HG02970 (cell line): ENCODE measurements around the gene PPP5C.
"Not testable (repeated sequence)": the region's sequence is repeated elsewhere in the genome, so short reads cannot be mapped to it uniquely, and the experiment has no call there.

ENCODE experiments used
- ATAC-seq: cut with Tn5 transposase; IDR thresholded peaks from one replicate; pipeline ENCODE4 v1.9.1; 2021; ENCODE audit warnings: mild to moderate bottlenecking, moderate library complexity, moderate number of reproducible peaks; ENCODE audit not compliant: unreplicated experiment, low FRiP score

Gene PPP5C

DNA sequence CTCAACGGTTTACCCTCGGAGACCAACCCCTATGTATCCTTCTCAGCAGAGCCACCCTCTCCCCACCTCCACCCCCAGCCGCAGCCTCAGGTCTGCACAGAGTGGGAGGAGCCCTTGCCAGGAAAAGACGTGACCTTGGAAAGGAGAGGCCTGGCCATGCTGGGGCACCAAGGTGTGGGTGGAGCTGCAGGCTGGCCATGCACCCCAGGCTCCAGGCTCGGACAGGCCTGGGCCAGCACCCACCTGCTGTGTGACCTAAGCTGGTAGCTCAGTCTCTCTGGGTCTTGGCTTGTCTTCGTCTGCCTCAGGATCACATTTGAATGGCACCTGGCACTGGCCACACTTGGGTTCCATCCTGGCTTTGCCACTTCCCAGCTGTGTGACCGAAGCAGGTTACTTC, 37.0 kb downstream of the PPP5C start:
- ATAC-seq: no peak

DNA sequence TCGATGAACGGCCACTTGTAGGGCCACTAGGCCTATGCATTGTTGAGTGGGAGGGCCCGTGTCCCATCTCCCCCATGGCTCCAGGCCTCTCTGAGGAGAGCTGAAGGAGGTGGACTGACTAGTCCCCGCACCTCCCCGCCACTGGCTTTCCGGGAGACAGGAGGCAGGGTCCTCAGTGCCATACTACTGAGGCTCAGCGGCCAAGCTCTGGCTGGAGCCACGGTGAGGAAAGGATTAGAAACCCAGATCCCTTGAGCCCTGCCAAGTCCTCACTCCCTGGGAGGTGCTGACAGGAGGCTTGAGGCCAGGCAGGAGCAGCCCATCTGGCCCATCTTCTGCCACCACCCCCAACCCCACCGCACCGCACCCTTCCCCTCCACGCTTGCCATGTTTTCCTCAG, 37.5 kb downstream of the PPP5C start:
- ATAC-seq: no peak

DNA sequence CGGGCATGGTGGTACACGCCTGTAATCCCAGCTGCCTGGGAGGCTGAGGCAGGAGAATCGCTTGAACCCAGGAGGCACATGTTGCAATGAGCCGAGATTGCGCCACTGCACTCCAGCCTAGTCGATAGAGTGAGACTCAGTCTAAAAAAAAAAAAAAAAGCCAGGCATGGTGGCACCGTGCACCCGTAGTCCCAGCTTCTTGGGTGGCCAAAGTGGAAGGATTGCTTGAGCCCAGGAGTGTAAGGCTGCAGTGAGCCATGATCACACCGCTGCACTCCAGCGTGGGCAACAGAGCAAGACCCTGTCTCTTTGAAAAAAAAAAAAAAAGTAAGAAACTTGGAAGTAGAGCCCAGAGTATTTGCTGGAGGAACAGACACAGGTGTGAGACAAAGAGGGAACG, 38.7 kb downstream of the PPP5C start:
- no peak for ATAC-seq

DNA sequence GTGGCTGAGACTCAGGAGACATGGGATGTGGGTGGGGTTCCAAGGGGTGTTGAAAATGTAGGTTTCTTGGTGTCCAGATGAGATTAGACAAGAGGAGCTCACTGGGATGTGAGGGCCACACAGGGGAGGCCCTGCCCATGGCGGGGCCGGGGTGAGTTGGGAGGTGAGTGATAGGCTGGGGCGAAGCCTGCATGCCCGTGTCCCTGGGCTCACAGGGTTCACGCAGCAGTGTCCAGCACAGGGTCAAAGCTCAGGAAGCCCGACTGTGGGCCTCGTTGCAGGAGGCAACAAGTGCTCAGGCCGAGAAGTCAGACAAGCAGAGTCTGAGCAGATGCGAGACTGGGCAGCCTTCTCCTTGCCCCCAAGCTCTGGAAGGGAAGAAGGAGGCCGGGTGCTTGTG, 39.3 kb downstream of the PPP5C start:
- ATAC-seq: no peak

DNA sequence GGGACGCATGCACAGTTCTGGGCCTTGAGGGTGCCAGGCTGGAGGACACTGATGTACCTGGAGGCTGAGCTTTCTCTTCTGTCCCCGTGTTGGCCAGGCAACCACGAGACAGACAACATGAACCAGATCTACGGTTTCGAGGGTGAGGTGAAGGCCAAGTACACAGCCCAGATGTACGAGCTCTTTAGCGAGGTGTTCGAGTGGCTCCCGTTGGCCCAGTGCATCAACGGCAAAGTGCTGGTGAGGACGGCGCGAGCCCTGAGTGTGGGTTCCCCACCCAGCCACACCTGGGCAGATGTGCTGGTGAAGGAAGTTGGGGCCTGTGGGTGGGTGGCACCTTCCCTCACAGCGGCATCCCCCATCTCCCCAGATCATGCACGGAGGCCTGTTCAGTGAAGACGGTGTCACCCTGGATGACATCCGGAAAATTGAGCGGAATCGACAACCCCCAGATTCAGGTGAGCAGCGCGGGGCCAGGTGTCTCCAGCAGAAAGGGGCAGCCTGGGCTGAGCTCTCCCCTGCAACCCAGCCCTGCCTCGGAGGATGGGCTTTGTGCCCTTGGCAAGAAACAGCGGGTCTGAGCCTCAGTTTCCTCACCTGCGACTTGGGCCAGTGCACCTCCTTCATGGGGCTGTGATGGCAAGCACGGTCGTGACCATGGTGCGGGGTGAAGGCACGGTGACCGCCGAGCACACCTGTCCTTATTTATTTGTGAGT, 40.3 kb downstream of the PPP5C start:
- ATAC-seq: no peak

DNA sequence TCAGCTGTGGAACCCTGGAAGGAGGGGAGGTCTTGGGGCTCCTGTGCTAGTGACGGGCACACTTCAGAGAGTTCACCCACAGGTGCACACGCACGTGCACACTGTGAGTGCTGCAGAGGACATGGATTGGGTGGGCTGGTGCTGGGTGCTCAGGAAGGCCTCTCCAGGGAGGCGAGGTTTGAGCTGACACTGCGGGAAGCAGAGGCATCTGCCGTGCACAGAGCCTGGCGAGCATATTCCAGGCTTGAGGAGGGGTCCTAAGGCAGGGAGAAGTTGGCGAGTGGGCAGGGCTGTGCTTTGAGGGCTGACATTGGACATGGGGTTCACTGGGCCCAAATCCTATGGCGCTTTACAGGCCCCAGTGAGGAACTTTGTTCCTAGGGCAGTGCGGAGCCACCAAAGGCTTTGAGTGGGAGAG, 40.8 kb downstream of the PPP5C start:
- ATAC-seq: no peak

DNA sequence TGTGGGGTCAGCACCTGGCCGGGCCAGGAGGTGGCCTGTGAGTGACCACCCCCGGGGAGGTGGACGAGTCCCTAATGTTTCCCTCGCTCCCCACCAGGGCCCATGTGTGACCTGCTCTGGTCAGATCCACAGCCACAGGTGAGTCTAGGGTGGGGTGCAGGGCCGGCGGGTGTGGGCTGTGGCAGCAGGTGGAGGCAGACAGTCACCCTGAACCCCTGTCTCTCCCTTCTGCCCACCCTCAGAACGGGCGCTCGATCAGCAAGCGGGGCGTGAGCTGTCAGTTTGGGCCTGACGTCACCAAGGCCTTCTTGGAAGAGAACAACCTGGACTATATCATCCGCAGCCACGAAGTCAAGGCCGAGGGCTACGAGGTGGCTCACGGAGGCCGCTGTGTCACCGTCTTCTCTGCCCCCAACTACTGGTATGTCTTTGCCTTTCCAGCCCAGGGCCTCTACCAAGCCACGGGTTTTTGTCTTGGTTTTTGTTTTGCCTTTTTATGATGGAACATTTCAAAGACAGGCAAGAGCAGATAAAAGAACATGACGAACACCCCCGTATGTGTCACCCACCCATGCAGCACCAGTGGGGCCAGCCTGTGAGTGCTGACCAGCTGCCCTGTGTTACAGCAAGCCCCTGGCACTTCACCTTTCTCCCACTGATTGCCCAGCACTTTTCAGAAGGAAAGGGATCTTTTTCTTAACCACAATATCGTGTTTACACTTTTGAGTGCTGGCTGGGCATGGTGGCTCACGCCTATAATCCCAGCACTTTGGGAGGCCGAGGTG, 41.6 kb downstream of the PPP5C start:
- ATAC-seq: no peak

DNA sequence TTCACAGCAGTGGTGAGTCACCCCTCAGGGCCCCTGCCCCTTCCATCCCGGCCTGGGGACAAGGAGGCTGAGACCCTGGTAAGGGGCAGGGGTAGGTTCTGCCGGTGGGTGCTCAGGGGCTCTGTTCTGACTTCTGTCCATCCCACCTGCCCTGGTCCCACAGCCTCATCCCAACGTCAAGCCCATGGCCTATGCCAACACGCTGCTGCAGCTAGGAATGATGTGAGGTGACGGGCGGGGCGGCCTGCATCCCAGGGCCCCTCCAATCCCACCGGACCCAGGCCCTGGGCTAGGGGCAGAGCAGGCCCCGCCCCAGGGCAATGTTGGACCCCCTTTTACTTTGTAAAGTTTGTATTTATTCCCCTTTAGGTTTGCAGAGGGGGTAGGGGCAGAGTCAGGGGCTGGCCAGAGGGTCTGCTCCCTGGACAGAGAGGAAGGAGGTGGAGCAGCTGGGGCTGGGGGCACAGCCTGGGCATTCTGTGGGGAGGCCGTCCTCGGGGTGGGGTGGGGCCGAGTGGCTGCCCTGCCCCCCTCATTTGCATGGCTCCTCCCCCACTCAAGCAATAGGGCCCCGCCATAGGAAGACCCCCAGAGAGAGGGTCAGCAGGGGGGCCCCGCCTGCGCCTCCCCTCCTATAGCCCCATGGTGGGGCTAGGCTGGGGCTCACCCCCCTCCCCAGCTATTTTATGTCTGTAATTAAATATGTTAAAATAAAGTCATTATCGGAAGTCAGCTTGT, 43.4 kb downstream of the PPP5C start:
- no peak for ATAC-seq

DNA sequence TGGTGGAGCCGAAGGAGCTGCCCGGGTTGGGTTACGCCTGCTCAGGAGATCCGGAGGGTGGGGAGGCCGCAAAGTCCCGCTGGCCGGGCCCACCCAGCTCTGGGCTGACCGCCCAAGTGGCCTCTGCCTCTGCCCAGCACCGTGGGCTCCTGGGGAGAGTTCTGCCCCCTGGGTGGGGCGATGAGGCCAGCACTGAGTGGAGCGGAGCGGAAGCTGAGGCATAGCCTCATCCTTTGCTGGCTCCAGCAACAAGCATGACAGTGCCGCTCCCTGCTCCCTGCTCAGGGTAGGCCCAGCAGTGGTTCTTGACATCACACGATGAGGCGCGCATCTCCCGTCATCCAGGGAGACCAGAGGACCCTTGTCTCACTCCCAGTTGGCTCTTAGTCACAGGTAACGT, 44.0 kb downstream of the PPP5C start:
- ATAC-seq: no peak

DNA sequence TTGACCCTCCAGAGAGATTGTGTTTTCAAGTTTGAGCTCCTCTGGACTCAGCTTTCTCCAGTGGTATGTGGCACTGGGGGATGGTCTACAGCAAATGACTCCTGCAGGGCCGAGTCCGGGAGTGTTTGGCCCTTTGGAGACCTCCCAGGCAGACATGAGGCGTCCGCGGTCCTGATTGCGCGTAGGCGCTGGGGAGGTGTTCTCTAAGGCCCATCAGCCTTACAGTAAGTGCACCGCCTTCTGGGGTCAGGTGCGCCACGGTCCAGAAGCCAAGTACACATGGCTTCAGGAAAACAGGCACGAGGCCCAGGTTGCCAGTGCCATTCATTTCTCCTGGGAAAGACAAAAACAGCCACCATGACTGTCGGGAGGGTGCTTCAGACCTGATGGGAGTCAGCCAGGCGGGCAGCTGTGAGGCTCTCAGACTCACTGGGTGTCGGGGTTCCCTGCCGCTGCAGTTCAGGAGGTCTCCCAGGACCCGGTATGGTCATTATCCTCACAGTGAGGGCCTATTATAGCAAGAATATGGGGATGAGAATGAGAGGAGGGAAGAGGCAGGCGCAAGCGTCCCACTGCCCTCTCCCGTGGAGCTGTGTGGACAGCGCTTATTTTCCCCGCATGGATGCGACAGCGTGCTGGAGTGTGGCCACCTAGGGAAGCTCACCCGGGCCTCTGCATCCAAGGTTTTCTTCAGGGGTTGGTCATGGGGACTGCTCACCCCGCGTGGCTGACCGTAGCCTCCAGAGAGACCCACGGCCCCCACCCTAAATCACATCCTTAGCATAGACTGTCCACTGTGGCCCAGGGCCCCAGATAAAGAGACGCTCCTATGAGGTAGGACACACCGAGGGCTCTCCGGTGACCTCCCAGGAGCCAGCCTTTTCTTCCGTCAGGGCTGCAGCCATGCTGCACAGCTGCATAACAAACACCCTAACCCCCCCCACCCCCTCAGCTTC, 44.7 kb downstream of the PPP5C start:
- ATAC-seq: no peak

DNA sequence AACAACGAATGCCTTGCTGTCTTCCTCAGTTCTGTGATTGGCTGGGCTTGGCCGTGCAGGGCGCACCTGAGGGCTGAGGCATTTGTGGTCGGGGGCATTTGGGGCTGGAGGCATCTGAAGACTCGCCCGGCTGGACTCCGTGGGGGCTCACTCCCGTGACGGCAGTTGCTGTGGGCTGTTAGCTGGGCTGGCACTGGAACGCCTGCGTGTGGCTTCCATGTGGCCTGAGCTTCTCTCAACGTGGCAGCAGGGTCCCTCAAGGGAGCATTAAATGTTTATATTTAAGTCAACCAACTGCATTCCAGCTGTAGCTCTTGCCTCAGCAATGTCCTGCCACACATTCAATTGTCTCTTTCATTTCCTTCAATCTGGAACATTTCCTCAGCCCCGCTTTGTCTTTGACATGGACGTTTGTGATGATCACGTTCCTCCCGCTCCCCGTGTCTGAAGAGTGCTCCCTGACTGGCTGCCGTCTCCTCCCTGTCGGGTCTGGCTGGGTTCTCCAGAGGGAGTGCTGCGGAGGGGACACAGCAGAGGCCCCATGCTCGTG, 45.4 kb downstream of the PPP5C start:
- no peak for ATAC-seq

DNA sequence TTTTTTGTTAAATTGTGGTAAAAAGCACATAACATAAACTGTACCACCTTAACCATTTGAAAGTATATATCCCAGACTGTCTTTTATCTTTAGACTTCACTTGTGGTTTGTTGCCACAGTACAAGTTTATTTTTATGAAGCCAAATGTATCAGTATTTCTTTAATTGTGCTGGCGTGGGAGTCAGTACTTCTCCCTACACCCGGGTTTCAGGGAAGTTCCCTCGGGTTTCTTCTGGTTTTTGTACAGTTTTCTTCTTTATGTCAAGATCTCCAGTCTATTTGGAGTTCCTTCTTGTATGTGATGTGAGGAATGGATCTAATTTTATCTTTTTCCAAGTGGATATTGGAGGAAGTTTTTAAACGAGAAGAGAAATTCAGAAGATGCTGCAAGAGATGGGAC, 46.0 kb downstream of the PPP5C start:
- ATAC-seq: no peak

DNA sequence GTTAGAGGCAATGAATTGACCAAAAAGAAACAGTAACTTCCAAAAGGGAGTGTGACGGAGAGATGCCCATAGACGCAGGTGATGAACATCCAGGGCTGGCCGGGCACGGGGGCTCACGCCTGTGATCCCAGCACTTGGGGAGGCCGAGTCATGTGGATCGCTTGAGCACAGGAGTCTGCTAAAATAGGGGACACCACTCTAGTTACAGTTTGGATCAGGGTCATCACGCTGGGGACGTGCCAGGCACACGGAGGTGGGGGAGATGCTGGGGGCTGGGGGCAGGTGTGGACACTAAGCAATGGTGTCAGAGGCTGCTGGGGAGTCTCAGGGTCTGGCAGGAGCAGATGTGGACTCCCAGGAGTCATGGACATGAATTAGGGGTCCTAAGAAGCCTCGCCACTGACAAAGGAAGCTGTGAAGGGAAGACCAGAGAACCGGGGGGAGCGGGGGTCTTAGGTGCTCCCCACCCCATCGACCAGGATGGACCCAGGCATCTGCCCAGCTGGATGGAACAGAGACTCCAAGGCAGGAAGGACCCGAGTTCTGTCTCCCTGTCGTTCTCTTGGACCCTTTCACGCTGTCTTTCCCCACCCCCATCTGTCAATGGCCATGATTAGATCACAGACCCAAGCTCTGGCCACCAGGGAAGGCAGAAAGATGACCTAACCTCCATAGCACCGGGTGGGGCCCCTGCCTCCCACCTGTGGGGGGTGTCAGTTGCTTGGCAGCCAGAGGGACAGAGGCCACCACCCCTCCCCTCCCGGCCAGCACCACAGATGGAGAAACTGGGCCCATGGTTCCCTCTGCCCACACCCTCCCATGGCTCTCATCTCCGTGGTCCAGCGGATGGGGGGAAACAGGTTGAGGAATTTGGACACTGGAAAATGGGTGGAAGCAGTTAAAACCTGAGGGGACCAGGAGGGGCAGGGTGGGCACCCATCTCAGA, 46.8 kb downstream of the PPP5C start:
- no peak for ATAC-seq

DNA sequence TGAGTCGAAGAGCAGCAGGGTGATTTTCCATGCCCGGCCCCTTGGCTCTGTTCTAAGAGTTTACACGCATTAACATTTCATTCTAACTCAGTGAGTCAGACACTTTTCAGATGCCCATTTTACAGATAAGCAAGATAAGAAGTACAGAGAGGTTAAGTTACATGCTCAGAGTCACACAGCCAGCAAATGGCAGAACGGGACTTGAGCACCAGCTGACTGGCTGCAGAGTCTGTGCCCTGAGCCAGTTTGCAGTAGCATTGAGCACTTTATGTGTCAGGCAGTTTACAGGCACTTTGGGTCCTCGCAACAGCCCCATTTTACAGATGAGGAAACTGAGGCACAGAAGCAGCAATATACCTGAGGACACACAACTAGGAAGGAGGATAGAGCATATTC, 47.5 kb downstream of the PPP5C start:
- no peak for ATAC-seq

DNA sequence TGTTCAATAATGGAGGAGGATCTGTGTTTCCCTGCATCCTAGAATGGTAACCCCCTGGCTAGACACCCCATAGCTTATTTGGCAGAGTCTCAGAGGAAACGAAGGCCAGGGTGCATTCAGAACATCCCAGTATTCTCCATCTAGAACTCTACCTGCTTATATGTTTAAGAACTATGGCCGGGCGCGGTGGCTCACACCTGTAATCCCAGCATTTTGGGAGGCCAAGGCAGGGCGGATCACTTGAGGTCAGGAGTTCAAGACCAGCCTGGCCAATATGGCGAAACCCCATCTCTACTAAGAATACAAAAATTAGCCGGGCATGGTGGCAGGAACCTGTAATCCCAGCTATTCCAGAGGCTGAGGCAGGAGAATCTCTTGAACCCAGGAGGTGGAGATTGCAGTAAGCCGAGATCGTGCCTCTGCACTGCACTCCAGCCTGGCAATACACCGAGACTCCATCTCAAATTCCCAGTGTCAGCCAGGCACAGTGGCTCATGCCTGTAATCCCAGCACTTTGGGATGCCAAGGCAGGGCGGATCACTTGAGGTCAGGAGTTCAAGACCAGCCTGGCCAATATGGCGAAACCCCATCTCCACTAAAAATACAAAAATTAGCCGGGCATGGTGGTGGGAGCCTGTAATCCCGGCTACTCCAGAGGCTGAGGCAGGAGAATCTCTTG, 51.1 kb downstream of the PPP5C start:
- ATAC-seq: not testable (repeated sequence)

DNA sequence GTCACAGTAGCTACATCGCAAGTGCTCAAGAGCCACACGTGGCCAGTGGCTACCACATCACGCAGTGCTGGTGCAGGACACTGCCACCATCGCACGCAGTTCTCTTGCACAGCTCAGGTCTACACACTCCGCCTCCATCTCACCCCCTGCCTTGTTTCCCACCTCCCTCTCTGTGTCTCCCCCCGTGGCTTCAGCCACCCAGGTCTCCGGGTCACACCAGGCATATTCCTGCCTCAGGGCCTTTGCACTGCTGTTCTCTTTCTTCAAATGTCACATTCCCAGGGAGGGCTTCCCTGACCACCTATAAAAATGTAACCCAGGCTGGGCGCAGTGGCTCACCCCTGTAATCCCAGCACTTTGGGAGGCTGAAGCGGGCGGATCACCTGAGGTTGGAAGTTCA, 55.8 kb downstream of the PPP5C start:
- ATAC-seq: no peak

DNA sequence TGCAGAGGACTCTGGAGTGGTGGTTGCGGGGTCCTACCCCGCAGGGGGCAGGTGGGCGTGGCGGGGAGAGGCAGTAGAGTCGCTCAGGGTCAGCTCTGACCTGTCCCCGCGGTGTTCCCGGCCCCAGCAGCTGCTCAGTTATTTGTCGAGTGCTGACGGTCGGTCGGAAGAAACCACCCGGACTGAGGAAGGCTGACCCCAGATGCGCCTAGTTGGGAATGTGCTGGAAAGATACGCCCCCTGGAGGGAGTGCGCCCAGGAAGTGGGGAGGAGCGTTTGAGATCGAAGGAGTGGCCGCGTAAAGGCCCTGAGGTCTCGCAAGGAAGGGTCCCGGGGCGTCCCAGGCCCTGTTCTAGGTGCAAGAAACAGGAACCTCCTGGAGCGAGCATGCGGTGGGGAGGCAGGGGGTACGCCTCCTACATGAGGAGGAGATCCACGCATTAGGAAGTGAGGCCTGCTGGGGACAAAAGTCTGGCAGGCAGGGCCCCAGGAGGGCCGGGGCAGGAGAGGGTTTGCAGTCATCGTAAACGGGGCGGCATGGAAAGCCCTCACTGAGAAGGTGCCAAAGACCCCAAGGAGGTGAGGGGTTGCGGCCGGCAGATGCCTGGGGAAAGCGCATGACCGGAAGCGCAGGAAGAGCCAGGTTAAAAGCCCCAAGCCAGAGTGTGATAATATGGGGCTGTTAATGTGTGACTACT, 57.3 kb downstream of the PPP5C start:
- no peak for ATAC-seq
